Esophagus squamous epithelium (tissue), 5 donors: ENCODE results near the gene NLGN4X. TPM values are rescaled to one million over a fixed set of nuclear protein-coding genes. Genes with fewer than 3 reads are reported as not detected.

Experiments used
- DNase-seq: peaks from one replicate; lab custom pipeline; 2025; lab: John Stamatoyannopoulos, UW
- H3K27ac ChIP-seq, 4 donors: fragments of 200-600 bp; sonication (generic); one replicate each; pipeline ENCODE4 v1.5.1; 2016 to 2019; ENCODE audit warnings: mild to moderate bottlenecking in 1 of 4
- H3K27me3 ChIP-seq, 4 donors: fragments of 200-600 bp; sonication (generic); 1 replicate in 3 of 4; 2 replicates in 1 of 4; pipeline versions ENCODE4 v1.5.1 to v1.6.0; 2017 to 2021; ENCODE audit warnings: antibody characterized with exemption in 1 of 4
- H3K36me3 ChIP-seq, 3 donors: fragments of 200-600 bp; sonication (generic); one replicate each; pipeline ENCODE4 v1.5.1; 2016 to 2019
- H3K4me1 ChIP-seq, 3 donors: fragments of 200-600 bp; sonication (generic); one replicate each; pipeline ENCODE4 v1.5.1; 2017 to 2019
- H3K4me3 ChIP-seq, 4 donors: fragments of 200-600 bp; sonication (generic); 1 replicate in 3 of 4; 2 replicates in 1 of 4; pipeline ENCODE4 v1.5.1; 2016 to 2019; ENCODE audit warnings: mild to moderate bottlenecking in 2 of 4, moderate library complexity in 1 of 4
- H3K9me3 ChIP-seq, 3 donors: fragments of 200-600 bp; sonication (generic); one replicate each; pipeline ENCODE4 v1.5.1; 2016 to 2019
- CTCF ChIP-seq, 6 experiments: fragments of 450-650 bp in 4 of 6; fragments of 200-600 bp in 2 of 6; sonication (generic) in 2 of 6; IDR thresholded peaks; one replicate each; pipeline ENCODE4 v1.5.1; 2016 to 2019; ENCODE audit warnings: antibody characterized with exemption in 6 of 6, mild to moderate bottlenecking in 4 of 6, moderate library complexity in 4 of 6
- POLR2A ChIP-seq, 4 donors: fragments of 450-650 bp; IDR thresholded peaks; one replicate each; pipeline ENCODE4 v1.6.1; 2017; ENCODE audit warnings: antibody characterized with exemption in 4 of 4, mild to moderate bottlenecking in 4 of 4, moderate library complexity in 3 of 4
- WGBS, 2 donors: methylation state at CpG; one replicate each; pipeline ENCODE4 v1.1.5; 2018; 5-methylcytosine and 5-hydroxymethylcytosine counted together
- intact Hi-C: fragments of 100-400 bp; cut with DNase I; formaldehyde crosslinking; loops from one replicate; pipeline ENCODE4 v1.15.0; 2022
- total RNA-seq, 4 donors: library from RNA; depleted of rRNA; stranded (reverse); fragments of >200 nt; gene quantifications; one replicate each; pipeline ENCODE4 v1.1.0, GENCODE V29; 2016
- donor health status: DM: yes; HTN: yes; CAD: no.

The NLGN4X gene
- total RNA-seq, 4 donors from 2014 or later, result 0.22 to 1.9 (median 1.0) TPM

- no peak for TF ChIP-seq POLR2A (IDR thresholded peaks at IDR 0.05)
- no peak for TF ChIP-seq CTCF (IDR thresholded peaks at IDR 0.05)
- no peak overlapping the region for H3K27ac ChIP-seq
- H3K36me3 ChIP-seq, result no peaks in the 10 kb centered on the region
- no peaks in the 10 kb centered on the region for H3K9me3 ChIP-seq
- 66 to 69% methylated on average over 1 of the region's 1 CpG for WGBS, 2 donors
- H3K4me1 ChIP-seq, result no peaks in the 10 kb centered on the region
- H3K27me3 ChIP-seq, result no peaks in the 10 kb centered on the region
- no peak overlapping the region for H3K4me3 ChIP-seq
- intact Hi-C loops, result no loop called here
- no peak for DNase-seq
Observed at GRCh38 chrX:5998456-5998855, 230.2 kb downstream of the NLGN4X start.

- intact Hi-C loops, result no loop called here
- H3K27me3 ChIP-seq, result no peaks in the 10 kb centered on the region
- TF ChIP-seq CTCF (IDR thresholded peaks at IDR 0.05) (no peak), POLR2A (IDR thresholded peaks at IDR 0.05) (no peak)
- no peaks in the 10 kb centered on the region for H3K4me1 ChIP-seq
- no peak overlapping the region for H3K4me3 ChIP-seq
- H3K36me3 ChIP-seq, result no peaks in the 10 kb centered on the region
- no peak overlapping the region for H3K27ac ChIP-seq
- H3K9me3 ChIP-seq, result no peaks in the 10 kb centered on the region
- no peak for DNase-seq
- 33 to 65% methylated on average over 3 of the region's 3 CpGs for WGBS, 2 donors
Observed at GRCh38 chrX:5991393-5991792, 237.3 kb downstream of the NLGN4X start.

- H3K4me1 ChIP-seq, result no peaks in the 10 kb centered on the region
- no peak for DNase-seq
- H3K4me3 ChIP-seq, result no peak overlapping the region
- no peaks in the 10 kb centered on the region for H3K36me3 ChIP-seq
- no peaks in the 10 kb centered on the region for H3K9me3 ChIP-seq
- no peaks in the 10 kb centered on the region for H3K27me3 ChIP-seq
- H3K27ac ChIP-seq, result no peak overlapping the region
- no peak for TF ChIP-seq CTCF (IDR thresholded peaks at IDR 0.05)
- no peak for TF ChIP-seq POLR2A (IDR thresholded peaks at IDR 0.05)
- intact Hi-C loops, result no loop called here
- whole genome bisulfite sequencing, 2 donors, result 47 to 86% methylated on average over 1 of the region's 1 CpG
Observed at GRCh38 chrX:5979338-5979737, 249.3 kb downstream of the NLGN4X start.

- Histone ChIP-seq H3K36me3 (no peaks in the 10 kb centered on the region), H3K27me3 (no peaks in the 10 kb centered on the region), H3K4me3 (no peak overlapping the region), H3K27ac (no peak overlapping the region), H3K9me3 (no peaks in the 10 kb centered on the region), H3K4me1 (no peaks in the 10 kb centered on the region)
- DNase-seq, result no peak
- TF ChIP-seq CTCF (IDR thresholded peaks at IDR 0.05), result no peak
- TF ChIP-seq POLR2A (IDR thresholded peaks at IDR 0.05), result no peak
- 60 to 68% methylated on average over 3 to 4 of the region's 4 CpGs for WGBS, 2 donors
- intact Hi-C loops, result no loop called here
Observed at GRCh38 chrX:5976332-5976731, 252.3 kb downstream of the NLGN4X start.

GRCh38 chrX:5971300-5971699 is 257.4 kb downstream of the NLGN4X start:
- Histone ChIP-seq H3K36me3 (no peaks in the 10 kb centered on the region), H3K4me3 (no peak overlapping the region), H3K9me3 (no peaks in the 10 kb centered on the region), H3K27ac (no peak overlapping the region), H3K4me1 (no peaks in the 10 kb centered on the region), H3K27me3 (no peaks in the 10 kb centered on the region)
- TF ChIP-seq CTCF (IDR thresholded peaks at IDR 0.05), result no peak
- TF ChIP-seq POLR2A (IDR thresholded peaks at IDR 0.05), result no peak
- intact Hi-C loops, result no loop called here
- DNase-seq, result no peak
